Measurements from ENCODE around the gene SYNPO2.

SYNPO2 gene

GRCh38 chr4:118888666-118889311, at the start of gene SYNPO2:
Gene SYNPO2 (plus strand): TSS chr4:118888854. CDS start chr4:118889037, 183 bp downstream.
- TF ChIP-seq CTCF (IDR thresholded peaks at IDR 0.05; ENCODE audit: insufficient read depth, missing control alignments), result no peak
- DNase-seq (ENCODE audit: insufficient read length, low spot score) (no peak), FAIRE-seq (no peak)

- DNase-seq (ENCODE audit: insufficient read length, low spot score), result no peak
- no peak for TF ChIP-seq CTCF (IDR thresholded peaks at IDR 0.05; ENCODE audit: insufficient read depth, missing control alignments)
- no peak for FAIRE-seq
These were observed 49.3 kb upstream of the SYNPO2 start for GRCh38 chr4:118839221-118839927.

GRCh38 chr4:118842055-118842454, 46.6 kb upstream of the SYNPO2 start:
- no peak for DNase-seq (ENCODE audit: insufficient read length, low spot score)
- FAIRE-seq, result no peak
- no peak for TF ChIP-seq CTCF (IDR thresholded peaks at IDR 0.05; ENCODE audit: insufficient read depth, missing control alignments)

- no peak for FAIRE-seq
- TF ChIP-seq CTCF (IDR thresholded peaks at IDR 0.05; ENCODE audit: insufficient read depth, missing control alignments), result no peak
These were observed 45.4 kb upstream of the SYNPO2 start for GRCh38 chr4:118843237-118843636.

GRCh38 chr4:118845552-118846050, 43.1 kb upstream of the SYNPO2 start:
- DNase-seq (ENCODE audit: insufficient read length, low spot score) (no peak), FAIRE-seq (no peak)
- no peak for TF ChIP-seq CTCF (IDR thresholded peaks at IDR 0.05; ENCODE audit: insufficient read depth, missing control alignments)

More at GRCh38 chr4:118843237-118843636, 45.4 kb upstream of the SYNPO2 start:
- DNase-seq (ENCODE audit: insufficient read length, low spot score), result no peak

GRCh38 chr4:118846979-118847378, 41.7 kb upstream of the SYNPO2 start:
- no peak for DNase-seq (ENCODE audit: insufficient read length, low spot score)
- no peak for FAIRE-seq
- TF ChIP-seq CTCF (IDR thresholded peaks at IDR 0.05; ENCODE audit: insufficient read depth, missing control alignments), result no peak

- FAIRE-seq, result no peak
- no peak for TF ChIP-seq CTCF (IDR thresholded peaks at IDR 0.05; ENCODE audit: insufficient read depth, missing control alignments)
- no peak for DNase-seq (ENCODE audit: insufficient read length, low spot score)
These were observed 40.4 kb upstream of the SYNPO2 start for GRCh38 chr4:118848242-118848641.

Data from D721Med (cell line).